Aorta (tissue), 4 donors: ENCODE results near the gene CER1. TPM values are rescaled to one million over a fixed set of nuclear protein-coding genes. Genes with fewer than 3 reads are reported as not detected.

ENCODE experiments used
- polyA plus RNA-seq, 2 donors: library from polyadenylated mRNA; stranded (reverse); fragments of 200-250 nt; gene quantifications; one replicate each; pipeline ENCODE4 v1.2.3, GENCODE V29; 2013
- total RNA-seq, 2 donors: library from RNA; stranded (reverse); fragmentation: NEBNext Ultra II Directional; extraction: Animal tissue kit (Norgen Biotek cat#: 25700); gene quantifications; one replicate each; pipeline ENCODE4 v1.2.1, GENCODE V29; 2021
- donor health status: healthy with polysubstance abuse.
- donor health status: Bipolar disorder and iron deficiency.
- donor health status: DM: no; HTN: no; CAD: no.
- donor health status: DM: yes; HTN: yes; CAD: no.

CER1 gene
- total and polyA plus RNA-seq, 4 donors: 0.29 TPM; not detected in 3

Other genes with a start within 250 kb of the CER1 start
- gene ZDHHC21, start 29.3 kb downstream of the CER1 start, total RNA-seq: 10 to 100 TPM; 16.3 to 17.7 TPM
- 1 to 10 TPM; 2.3 to 5.1 TPM for gene ZDHHC21, start 29.3 kb downstream of the CER1 start, polyA plus RNA-seq
- gene FREM1, start 187.7 kb upstream of the CER1 start, total RNA-seq: 10 to 100 TPM; 14.0 to 18.9 TPM
- gene FREM1, start 187.7 kb upstream of the CER1 start, polyA plus RNA-seq: 10 to 100 TPM in 1 of 2 donors, 1 to 10 TPM in 1; 6.9 to 15.1 TPM